Vagina (tissue), 2 donors: ENCODE results near the gene TNRC6C. TPM values are rescaled to one million over a fixed set of nuclear protein-coding genes. Genes with fewer than 3 reads are reported as not detected.

Experiments used
- DNase-seq, 2 donors: peaks; one replicate each; pipeline ENCODE4 v3.0.0-alpha.2; 2017; ENCODE audit errors: extremely low spot score in 2 of 2
- H3K27ac ChIP-seq: fragments of 200-600 bp; sonication (generic); one replicate; pipeline ENCODE4 v1.5.1; 2019
- H3K27me3 ChIP-seq: fragments of 200-600 bp; sonication (generic); one replicate; pipeline ENCODE4 v1.5.1; 2019
- H3K36me3 ChIP-seq, 2 donors: fragments of 200-600 bp; sonication (generic); one replicate each; pipeline ENCODE4 v1.5.1; 2017 to 2019
- H3K4me1 ChIP-seq: fragments of 200-600 bp; sonication (generic); one replicate; pipeline ENCODE4 v1.5.1; 2019
- H3K4me3 ChIP-seq, 2 donors: fragments of 200-600 bp; sonication (generic); 1 replicate in 1 of 2; 2 replicates in 1 of 2; pipeline ENCODE4 v1.5.1; 2016 to 2019
- H3K9me3 ChIP-seq: fragments of 200-600 bp; sonication (generic); one replicate; pipeline ENCODE4 v1.5.1; 2019
- CTCF ChIP-seq, 3 experiments: fragments of 450-650 bp in 2 of 3; fragments of 200-600 bp in 1 of 3; sonication (generic) in 1 of 3; IDR thresholded peaks; one replicate each; pipeline ENCODE4 v1.5.1; 2017 to 2019; ENCODE audit warnings: antibody characterized with exemption in 3 of 3, mild to moderate bottlenecking in 2 of 3, moderate library complexity in 2 of 3
- POLR2A ChIP-seq, 2 donors: fragments of 450-650 bp; IDR thresholded peaks; one replicate each; pipeline ENCODE4 v1.6.1; 2017; ENCODE audit warnings: antibody characterized with exemption in 2 of 2, mild to moderate bottlenecking in 2 of 2, moderate library complexity in 2 of 2
- POLR2AphosphoS5 ChIP-seq, 2 donors: sonication (generic); formaldehyde crosslinking; IDR thresholded peaks; one replicate each; pipeline ENCODE4 v1.9.0; 2017; ENCODE audit warnings: antibody characterized with exemption in 2 of 2, mild to moderate bottlenecking in 2 of 2, low read depth in 1 of 2; ENCODE audit not compliant: insufficient read depth in 1 of 2
- intact Hi-C: fragments of 100-400 bp; cut with DNase I; formaldehyde crosslinking; loops from one replicate; pipeline ENCODE4 v1.15.1; 2023
- total RNA-seq: library from RNA; depleted of rRNA; stranded (reverse); fragments of >200 nt; gene quantifications from one replicate; pipeline ENCODE4 v1.2.3, GENCODE V29; 2016

TNRC6C gene
- total RNA-seq, 1 donor from 2014 or later, result 14.7 TPM

DNA sequence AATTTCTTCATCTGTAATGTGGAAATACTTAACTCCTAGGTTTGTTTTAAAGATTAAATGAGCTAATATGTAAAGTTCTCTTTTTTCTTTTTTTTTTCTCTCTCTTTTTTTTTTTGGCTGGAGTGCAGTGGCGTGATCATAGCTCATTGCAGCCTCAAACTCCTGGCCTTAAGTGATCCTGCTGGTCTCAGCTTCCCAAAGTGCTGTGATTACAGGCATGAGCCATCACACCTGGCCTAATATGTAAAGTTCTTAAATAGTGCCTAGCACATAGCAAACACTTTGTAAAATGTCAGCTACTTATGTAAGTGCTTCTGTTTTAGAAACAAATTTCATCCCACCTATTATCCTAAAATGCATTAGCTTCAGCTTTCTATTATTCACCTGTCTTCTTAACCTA is 130.0 kb downstream of the TNRC6C start:
- Histone ChIP-seq H3K4me3 (no peak overlapping the region), H3K36me3 (peaks cover 4 to 62% of the 10 kb centered on the region in 2 donors), H3K9me3 (no peaks in the 10 kb centered on the region), H3K27ac (no peak overlapping the region), H3K27me3 (no peaks in the 10 kb centered on the region), H3K4me1 (no peaks in the 10 kb centered on the region)
- DNase-seq, result no peak
- TF ChIP-seq CTCF (IDR thresholded peaks at IDR 0.05) (no peak), POLR2A (IDR thresholded peaks at IDR 0.05) (no peak), POLR2AphosphoS5 (IDR thresholded peaks at IDR 0.05; ENCODE audit: insufficient read depth in 1 of 2, low read depth in 1 of 2) (no peak)
- intact Hi-C loops, result no loop called here

GRCh38 chr17:78089576-78090281 is 131.2 kb downstream of the TNRC6C start:
- intact Hi-C loops, result loop anchor here (10.0 kb wide), 1 partner anchor 335 kb away; no protein-coding TSS in a partner anchor
- no peak for TF ChIP-seq CTCF (IDR thresholded peaks at IDR 0.05)
- TF ChIP-seq POLR2AphosphoS5 (IDR thresholded peaks at IDR 0.05; ENCODE audit: insufficient read depth in 1 of 2, low read depth in 1 of 2), result no peak
- TF ChIP-seq POLR2A (IDR thresholded peaks at IDR 0.05), result no peak
- Histone ChIP-seq H3K27me3 (no peaks in the 10 kb centered on the region), H3K27ac (no peak overlapping the region), H3K9me3 (no peaks in the 10 kb centered on the region), H3K36me3 (peaks cover 4 to 72% of the 10 kb centered on the region in 2 donors), H3K4me3 (no peak overlapping the region), H3K4me1 (no peaks in the 10 kb centered on the region)
- no peak for DNase-seq

- Histone ChIP-seq H3K27ac (no peak overlapping the region), H3K27me3 (no peaks in the 10 kb centered on the region), H3K9me3 (no peaks in the 10 kb centered on the region), H3K36me3 (peaks cover 4 to 81% of the 10 kb centered on the region in 2 donors), H3K4me1 (no peaks in the 10 kb centered on the region), H3K4me3 (no peak overlapping the region)
- no peak for DNase-seq
- TF ChIP-seq POLR2AphosphoS5 (IDR thresholded peaks at IDR 0.05; ENCODE audit: insufficient read depth in 1 of 2, low read depth in 1 of 2), result no peak
- no peak for TF ChIP-seq POLR2A (IDR thresholded peaks at IDR 0.05)
- TF ChIP-seq CTCF (IDR thresholded peaks at IDR 0.05), result no peak
- intact Hi-C loops, result loop anchor here (10.0 kb wide), 1 partner anchor 332 kb away; no protein-coding TSS in a partner anchor
These were observed 134.4 kb downstream of the TNRC6C start for GRCh38 chr17:78092794-78093324.

GRCh38 chr17:78095035-78095434 is 136.5 kb downstream of the TNRC6C start:
- Histone ChIP-seq H3K27ac (no peak overlapping the region), H3K4me3 (no peak overlapping the region), H3K4me1 (no peaks in the 10 kb centered on the region), H3K36me3 (peaks cover 8 to 89% of the 10 kb centered on the region in 2 donors), H3K27me3 (no peaks in the 10 kb centered on the region), H3K9me3 (no peaks in the 10 kb centered on the region)
- DNase-seq, result no peak
- intact Hi-C loops, result loop anchor here (10.0 kb wide), 1 partner anchor 330 kb away; no protein-coding TSS in a partner anchor
- TF ChIP-seq CTCF (IDR thresholded peaks at IDR 0.05) (no peak), POLR2AphosphoS5 (IDR thresholded peaks at IDR 0.05; ENCODE audit: insufficient read depth in 1 of 2, low read depth in 1 of 2) (no peak), POLR2A (IDR thresholded peaks at IDR 0.05) (no peak)

- no peak for DNase-seq
- no peaks in the 10 kb centered on the region for H3K4me1 ChIP-seq
- H3K27ac ChIP-seq, result no peak overlapping the region
- no peak overlapping the region for H3K4me3 ChIP-seq
- intact Hi-C loops, result loop anchor here (10.0 kb wide), 1 partner anchor 329 kb away; no protein-coding TSS in a partner anchor
- no peak for TF ChIP-seq CTCF (IDR thresholded peaks at IDR 0.05)
- TF ChIP-seq POLR2AphosphoS5 (IDR thresholded peaks at IDR 0.05; ENCODE audit: insufficient read depth in 1 of 2, low read depth in 1 of 2), result no peak
- no peak for TF ChIP-seq POLR2A (IDR thresholded peaks at IDR 0.05)
- H3K27me3 ChIP-seq, result no peaks in the 10 kb centered on the region
- no peaks in the 10 kb centered on the region for H3K9me3 ChIP-seq
- H3K36me3 ChIP-seq, result peaks cover 4 to 84% of the 10 kb centered on the region in 2 donors
These were observed 137.6 kb downstream of the TNRC6C start for GRCh38 chr17:78096093-78096492.
